AG04450 (cell line): Measurements from ENCODE around the gene MSH3. TPM values are rescaled to one million over a fixed set of nuclear protein-coding genes. Genes with fewer than 3 reads are reported as not detected.

Experiments
- CTCF ChIA-PET: fragments of 300-600, 350-600 bp; formaldehyde crosslinking; extraction: SDS; loops from one replicate; lab custom pipeline; 2022; ENCODE audit warnings: antibody characterized with exemption, inconsistent platforms; lab: Charles Lee
- POLR2A ChIA-PET: fragments of 350-600 bp; formaldehyde crosslinking; extraction: SDS; loops from one replicate; lab custom pipeline; 2021; ENCODE audit warnings: antibody characterized with exemption, inconsistent platforms; lab: Yijun Ruan, JAX
- DNase-seq: peaks from one replicate; pipeline ENCODE4 v3.0.0-alpha.2; 2011; ENCODE audit warnings: low read depth, low spot score
- H3K27ac ChIP-seq: one replicate; pipeline ENCODE4 v1.5.1; 2012; ENCODE audit warnings: low read depth, low read length, control low read depth
- H3K27me3 ChIP-seq: one replicate; pipeline ENCODE4 v1.6.0; 2012; ENCODE audit warnings: low read length; ENCODE audit not compliant: control insufficient read depth, insufficient read depth
- H3K4me3 ChIP-seq: 2 replicates; pipeline ENCODE4 v1.5.1; 2011; ENCODE audit warnings: mild to moderate bottlenecking, low read depth, low read length, control low read depth
- H3K9me3 ChIP-seq: 2 replicates; pipeline ENCODE4 v1.5.1; 2012; ENCODE audit warnings: low read length; ENCODE audit not compliant: control insufficient read depth, insufficient read depth
- polyA plus RNA-seq: library from polyadenylated mRNA; depleted of rRNA; stranded (reverse); fragments of >200 nt; gene quantifications from 2 replicates; pipeline ENCODE4 v1.2.3, GENCODE V29; 2011
- TF ChIP-seq, protein P1 (sequence below): IDR thresholded peaks from 2 replicates; pipeline ENCODE4 v1.5.1; 2011; ENCODE audit warnings: low read depth, low read length, control low read depth, inconsistent platforms

MSH3 gene
- polyA plus RNA-seq, 1 experiment, result 10.8 TPM

DNA sequence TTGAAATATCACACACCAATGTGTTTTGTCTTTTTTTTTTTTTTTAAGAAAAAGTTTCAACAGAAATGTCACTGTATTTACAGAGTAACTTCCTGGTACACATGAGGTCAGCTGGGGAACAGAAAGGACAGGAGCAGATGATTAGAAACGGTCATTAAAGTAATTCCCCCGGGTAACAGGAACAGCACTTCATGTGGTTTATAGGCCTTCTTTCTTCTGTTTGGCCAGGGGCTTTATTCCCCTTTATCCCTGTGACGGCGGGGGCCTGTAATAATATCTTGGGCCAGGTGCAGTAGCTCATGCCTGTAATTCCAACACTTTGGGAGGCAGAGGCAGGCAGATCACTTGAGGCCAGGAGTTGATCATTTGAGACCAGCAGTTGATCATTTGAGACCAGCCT lies 30.5 kb upstream of the MSH3 start:
- TF ChIP-seq, protein P1, sequence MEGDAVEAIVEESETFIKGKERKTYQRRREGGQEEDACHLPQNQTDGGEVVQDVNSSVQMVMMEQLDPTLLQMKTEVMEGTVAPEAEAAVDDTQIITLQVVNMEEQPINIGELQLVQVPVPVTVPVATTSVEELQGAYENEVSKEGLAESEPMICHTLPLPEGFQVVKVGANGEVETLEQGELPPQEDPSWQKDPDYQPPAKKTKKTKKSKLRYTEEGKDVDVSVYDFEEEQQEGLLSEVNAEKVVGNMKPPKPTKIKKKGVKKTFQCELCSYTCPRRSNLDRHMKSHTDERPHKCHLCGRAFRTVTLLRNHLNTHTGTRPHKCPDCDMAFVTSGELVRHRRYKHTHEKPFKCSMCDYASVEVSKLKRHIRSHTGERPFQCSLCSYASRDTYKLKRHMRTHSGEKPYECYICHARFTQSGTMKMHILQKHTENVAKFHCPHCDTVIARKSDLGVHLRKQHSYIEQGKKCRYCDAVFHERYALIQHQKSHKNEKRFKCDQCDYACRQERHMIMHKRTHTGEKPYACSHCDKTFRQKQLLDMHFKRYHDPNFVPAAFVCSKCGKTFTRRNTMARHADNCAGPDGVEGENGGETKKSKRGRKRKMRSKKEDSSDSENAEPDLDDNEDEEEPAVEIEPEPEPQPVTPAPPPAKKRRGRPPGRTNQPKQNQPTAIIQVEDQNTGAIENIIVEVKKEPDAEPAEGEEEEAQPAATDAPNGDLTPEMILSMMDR, result no peak
- Histone ChIP-seq H3K27me3 (no peaks in the 10 kb centered on the region), H3K9me3 (no peaks in the 10 kb centered on the region), H3K4me3 (no peak overlapping the region), H3K27ac (no peak overlapping the region)
- ChIA-PET POLR2A (no interaction called here), CTCF (interaction anchor here (0.9 kb wide), 1 partner anchor 541 kb away, joined by 4 read pairs; no protein-coding TSS in a partner anchor)
- no peak for DNase-seq

DNA sequence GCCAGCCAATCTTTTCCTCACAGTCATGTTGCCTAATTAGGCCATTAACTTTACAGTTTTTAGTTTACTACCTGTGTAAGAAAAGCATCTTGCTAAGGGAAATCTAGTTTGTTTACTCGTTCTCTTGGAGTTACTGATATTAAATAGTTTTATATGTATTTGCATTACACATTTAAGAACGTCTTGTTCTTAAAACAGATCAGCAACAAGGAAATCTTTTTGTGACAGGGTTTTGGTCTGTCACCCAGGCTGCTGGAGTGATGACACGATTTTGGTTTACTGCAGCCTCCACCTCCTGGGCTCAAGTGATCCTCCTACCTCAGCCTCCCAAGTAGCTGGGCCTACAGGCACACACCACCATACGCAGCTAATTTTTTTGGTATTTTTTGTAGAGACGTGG lies 29.2 kb upstream of the MSH3 start:
- TF ChIP-seq, protein P1, result no peak
- no peaks in the 10 kb centered on the region for H3K27me3 ChIP-seq
- H3K4me3 ChIP-seq, result no peak overlapping the region
- H3K9me3 ChIP-seq, result no peaks in the 10 kb centered on the region
- POLR2A ChIA-PET, result no interaction called here
- CTCF ChIA-PET, result no interaction called here
- H3K27ac ChIP-seq, result no peak overlapping the region
- no peak for DNase-seq

DNA sequence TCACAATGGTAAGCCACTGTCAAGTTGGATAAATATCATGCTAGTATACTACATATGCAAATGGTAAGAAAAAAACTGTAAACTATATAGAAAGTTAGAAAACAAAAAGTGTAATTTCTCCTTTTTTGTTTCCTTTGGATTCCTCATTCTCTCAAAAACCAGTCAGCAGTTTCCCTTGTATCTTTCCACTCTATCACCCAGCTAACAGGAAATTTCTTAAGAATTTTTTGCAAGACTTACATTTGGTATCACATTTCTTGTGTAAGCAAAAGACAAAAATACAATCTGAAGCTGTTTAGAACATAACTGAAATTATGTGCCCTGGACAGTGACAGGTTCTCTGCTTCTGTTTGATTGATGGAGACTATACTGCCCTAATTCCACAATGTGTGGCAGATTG lies 25.2 kb upstream of the MSH3 start:
- POLR2A ChIA-PET, result no interaction called here
- Histone ChIP-seq H3K4me3 (no peak overlapping the region), H3K27ac (no peak overlapping the region), H3K27me3 (no peaks in the 10 kb centered on the region), H3K9me3 (no peaks in the 10 kb centered on the region)
- TF ChIP-seq, protein P1, result no peak
- CTCF ChIA-PET, result no interaction called here
- no peak for DNase-seq

DNA sequence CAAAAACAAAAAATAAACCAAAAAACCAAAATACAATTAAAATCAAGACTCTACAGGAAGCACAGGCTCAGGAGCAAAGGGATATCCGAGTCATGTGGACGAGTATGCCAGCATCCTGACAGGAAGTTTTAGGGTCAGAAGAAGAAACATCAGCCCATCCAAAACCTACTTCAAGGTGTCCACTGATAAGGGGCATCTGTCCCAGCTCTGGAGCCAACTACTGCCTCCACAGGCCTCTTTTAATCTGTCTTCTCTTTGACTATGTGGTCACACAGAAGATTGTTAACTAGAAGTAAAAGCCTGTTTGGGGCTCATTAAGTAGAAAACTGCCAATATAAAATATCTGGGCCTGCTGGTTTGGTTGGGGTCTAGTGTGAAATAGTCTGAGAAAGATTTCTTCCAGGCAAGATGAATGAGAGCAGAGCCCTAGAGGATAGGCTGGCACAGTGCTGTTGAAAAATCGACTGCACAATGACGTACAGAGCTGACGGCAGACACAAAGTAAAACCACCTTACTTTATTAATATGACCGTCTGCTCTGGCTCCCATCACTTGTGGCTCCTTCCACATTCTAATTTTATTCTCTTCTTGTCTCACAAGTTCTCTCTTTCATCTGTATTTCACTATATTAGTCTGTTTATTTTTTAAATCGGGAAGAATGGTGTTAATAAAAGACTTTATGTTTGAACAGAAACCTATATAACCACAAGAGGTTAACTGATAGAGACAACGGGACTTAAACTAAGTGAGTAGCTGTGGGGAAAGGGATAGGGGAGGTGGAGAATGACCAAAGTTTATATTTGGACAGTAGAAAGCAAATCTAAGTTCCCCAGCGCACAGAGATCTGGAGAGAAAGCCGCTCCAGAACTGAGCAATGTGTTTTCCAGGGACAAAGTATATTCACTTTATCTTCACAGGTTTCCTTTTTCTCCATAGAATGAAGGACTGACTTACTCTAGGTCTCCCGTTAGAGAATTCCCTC lies 22.9 kb upstream of the MSH3 start:
- TF ChIP-seq, protein P1, result no peak
- no peak overlapping the region for H3K4me3 ChIP-seq
- no peaks in the 10 kb centered on the region for H3K27me3 ChIP-seq
- DNase-seq, result no peak
- no peaks in the 10 kb centered on the region for H3K9me3 ChIP-seq
- POLR2A ChIA-PET, result no interaction called here
- CTCF ChIA-PET, result no interaction called here
- H3K27ac ChIP-seq, result no peak overlapping the region

DNA sequence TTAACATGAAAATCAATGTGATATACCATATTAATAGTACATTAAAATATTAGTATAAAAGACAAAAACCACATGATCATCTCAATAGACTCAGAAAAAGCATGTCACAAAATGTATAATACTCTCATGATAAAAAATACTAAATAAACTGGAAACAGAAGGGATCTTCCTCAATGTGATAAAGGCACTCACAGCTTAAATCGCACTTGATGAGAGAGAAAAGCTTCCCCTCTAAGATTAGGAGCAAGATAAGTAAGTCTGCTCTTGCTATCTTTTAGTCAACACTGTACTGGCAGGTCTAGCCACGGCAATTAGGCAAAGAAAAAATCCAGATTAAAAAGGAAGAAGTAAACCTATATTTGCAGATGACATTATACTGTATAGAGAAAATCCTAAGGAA lies 21.8 kb upstream of the MSH3 start:
- no peaks in the 10 kb centered on the region for H3K9me3 ChIP-seq
- no peak overlapping the region for H3K4me3 ChIP-seq
- TF ChIP-seq, protein P1, result no peak
- ChIA-PET CTCF (no interaction called here), POLR2A (no interaction called here)
- no peaks in the 10 kb centered on the region for H3K27me3 ChIP-seq
- DNase-seq, result no peak
- H3K27ac ChIP-seq, result no peak overlapping the region
